IMR-90 (cell line): Measurements from ENCODE around the gene CEP295NL.

Experiments used
- POLR2A ChIP-seq: IDR thresholded peaks from 2 replicates; pipeline ENCODE4 v1.6.1; 2012; ENCODE audit warnings: mild to moderate bottlenecking, low read depth, low read length
- USF2 ChIP-seq: fragments of 150-350 bp; IDR thresholded peaks from 2 replicates; pipeline ENCODE4 v1.6.1; 2017; ENCODE audit warnings: mild to moderate bottlenecking, antibody characterized with exemption, low read length, low read depth
- TF ChIP-seq, protein P1 (sequence below): conservative IDR thresholded peaks from 2 replicates; pipeline ENCODE4 v1.5.1; 2012; ENCODE audit warnings: mild to moderate bottlenecking, low read depth, low read length, improper control_type of control experiment

GRCh38 chr17:78844301-78845005 lies 58.5 kb downstream of the CEP295NL start:
- TF ChIP-seq, protein P1, sequence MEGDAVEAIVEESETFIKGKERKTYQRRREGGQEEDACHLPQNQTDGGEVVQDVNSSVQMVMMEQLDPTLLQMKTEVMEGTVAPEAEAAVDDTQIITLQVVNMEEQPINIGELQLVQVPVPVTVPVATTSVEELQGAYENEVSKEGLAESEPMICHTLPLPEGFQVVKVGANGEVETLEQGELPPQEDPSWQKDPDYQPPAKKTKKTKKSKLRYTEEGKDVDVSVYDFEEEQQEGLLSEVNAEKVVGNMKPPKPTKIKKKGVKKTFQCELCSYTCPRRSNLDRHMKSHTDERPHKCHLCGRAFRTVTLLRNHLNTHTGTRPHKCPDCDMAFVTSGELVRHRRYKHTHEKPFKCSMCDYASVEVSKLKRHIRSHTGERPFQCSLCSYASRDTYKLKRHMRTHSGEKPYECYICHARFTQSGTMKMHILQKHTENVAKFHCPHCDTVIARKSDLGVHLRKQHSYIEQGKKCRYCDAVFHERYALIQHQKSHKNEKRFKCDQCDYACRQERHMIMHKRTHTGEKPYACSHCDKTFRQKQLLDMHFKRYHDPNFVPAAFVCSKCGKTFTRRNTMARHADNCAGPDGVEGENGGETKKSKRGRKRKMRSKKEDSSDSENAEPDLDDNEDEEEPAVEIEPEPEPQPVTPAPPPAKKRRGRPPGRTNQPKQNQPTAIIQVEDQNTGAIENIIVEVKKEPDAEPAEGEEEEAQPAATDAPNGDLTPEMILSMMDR = no peak
- TF ChIP-seq USF2 (no peak), POLR2A (no peak)
